ENCODE data around the gene STRBP.

The STRBP gene

GRCh38 chr9:123261006-123261677 lies 7.2 kb downstream of the STRBP start:
- TF ChIP-seq ZFX (IDR thresholded peaks at IDR 0.05) (no peak), CTCF (conservative IDR thresholded peaks at IDR 0.05) (no peak)
- H3K27ac ChIP-seq: no peak overlapping the region

- no peak overlapping the region for H3K27ac ChIP-seq
- TF ChIP-seq CTCF (conservative IDR thresholded peaks at IDR 0.05) (no peak), ZFX (IDR thresholded peaks at IDR 0.05) (no peak)
These were observed 8.0 kb downstream of the STRBP start for GRCh38 chr9:123260340-123260739.

GRCh38 chr9:123257276-123257675 lies 11.1 kb downstream of the STRBP start:
- no peak overlapping the region for H3K27ac ChIP-seq
- no peak for TF ChIP-seq CTCF (conservative IDR thresholded peaks at IDR 0.05)
- TF ChIP-seq ZFX (IDR thresholded peaks at IDR 0.05): no peak

- TF ChIP-seq ZFX (IDR thresholded peaks at IDR 0.05) (no peak), CTCF (conservative IDR thresholded peaks at IDR 0.05) (no peak)
- H3K27ac ChIP-seq: no peak overlapping the region
These were observed 12.7 kb downstream of the STRBP start for GRCh38 chr9:123255718-123256117.

GRCh38 chr9:123253204-123253603 lies 15.2 kb downstream of the STRBP start:
- TF ChIP-seq CTCF (conservative IDR thresholded peaks at IDR 0.05) (no peak), ZFX (IDR thresholded peaks at IDR 0.05) (no peak)

GRCh38 chr9:123251741-123252140 lies 16.6 kb downstream of the STRBP start:
- no peak overlapping the region for H3K27ac ChIP-seq
- TF ChIP-seq CTCF (conservative IDR thresholded peaks at IDR 0.05) (no peak), ZFX (IDR thresholded peaks at IDR 0.05) (no peak)

More at GRCh38 chr9:123253204-123253603, 15.2 kb downstream of the STRBP start:
- H3K27ac ChIP-seq: no peak overlapping the region

GRCh38 chr9:123251324-123251723 lies 17.1 kb downstream of the STRBP start:
- H3K27ac ChIP-seq: no peak overlapping the region
- no peak for TF ChIP-seq ZFX (IDR thresholded peaks at IDR 0.05)
- TF ChIP-seq CTCF (conservative IDR thresholded peaks at IDR 0.05): no peak
